ENCODE measurements around the gene TFR2. TPM values are rescaled to one million over a fixed set of nuclear protein-coding genes. Genes with fewer than 3 reads are reported as not detected.

TFR2 gene
- total RNA-seq, 1 donor from 2014 or later, result 21.2 TPM

DNA sequence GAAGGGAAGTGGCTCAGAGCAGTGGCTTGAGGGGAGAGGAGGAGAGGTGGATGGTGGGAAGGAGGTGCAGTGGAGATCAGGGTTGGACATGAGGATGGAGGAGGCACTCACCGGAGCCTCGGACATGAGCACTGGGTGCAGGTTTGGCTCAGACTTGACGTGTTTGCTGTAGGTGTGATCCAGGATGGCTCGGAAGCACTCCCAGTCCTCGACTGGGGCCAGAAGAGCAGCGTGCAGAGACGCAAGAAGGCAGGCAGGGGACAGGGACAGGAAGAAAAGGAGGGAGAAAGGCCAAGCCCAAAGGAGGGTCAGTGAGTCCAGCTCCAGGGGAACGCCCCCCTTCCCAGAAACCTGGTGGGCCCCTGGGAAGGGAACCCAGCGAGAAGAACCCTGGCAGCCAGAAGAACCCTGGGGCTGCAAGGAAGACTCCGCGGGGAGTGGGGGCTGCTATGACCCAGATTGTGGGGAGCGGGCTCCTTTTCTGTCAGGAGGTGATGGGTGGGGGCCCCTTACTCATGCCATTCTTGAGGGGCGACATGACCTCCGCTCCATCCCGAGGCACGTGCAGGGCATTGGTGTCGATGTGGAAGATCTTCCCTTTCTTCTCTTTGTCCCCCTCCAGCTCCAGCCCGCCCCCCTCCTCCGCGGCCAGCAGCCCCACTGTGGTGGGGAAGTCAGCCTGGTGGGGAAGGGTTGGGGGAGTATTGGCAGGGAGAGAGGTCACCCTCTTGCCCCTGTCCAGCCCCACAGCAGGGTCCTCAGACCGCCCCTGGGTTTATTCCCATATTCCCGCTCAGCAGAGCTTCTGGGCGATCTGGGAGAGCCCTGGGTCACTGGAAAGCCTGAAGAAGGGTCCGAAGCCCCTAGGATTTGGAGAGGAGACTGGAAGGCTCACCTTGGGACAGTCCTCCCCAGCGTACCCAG, 13.8 kb upstream of the TFR2 start:
- no peaks in the 10 kb centered on the region for H3K36me3 Mint-ChIP-seq (ENCODE audit: low read depth)
- peaks cover 5% of the 10 kb centered on the region for H3K4me1 Mint-ChIP-seq
- DNase-seq, result no peak
- no peaks in the 10 kb centered on the region for H3K9me3 Mint-ChIP-seq
- no peak overlapping the region for H3K4me3 Mint-ChIP-seq
- peaks cover 34% of the 10 kb centered on the region for H3K27me3 Mint-ChIP-seq
- intact Hi-C loops (cut with micrococcal nuclease), result no loop called here
- no peak overlapping the region for H3K27ac Mint-ChIP-seq

DNA sequence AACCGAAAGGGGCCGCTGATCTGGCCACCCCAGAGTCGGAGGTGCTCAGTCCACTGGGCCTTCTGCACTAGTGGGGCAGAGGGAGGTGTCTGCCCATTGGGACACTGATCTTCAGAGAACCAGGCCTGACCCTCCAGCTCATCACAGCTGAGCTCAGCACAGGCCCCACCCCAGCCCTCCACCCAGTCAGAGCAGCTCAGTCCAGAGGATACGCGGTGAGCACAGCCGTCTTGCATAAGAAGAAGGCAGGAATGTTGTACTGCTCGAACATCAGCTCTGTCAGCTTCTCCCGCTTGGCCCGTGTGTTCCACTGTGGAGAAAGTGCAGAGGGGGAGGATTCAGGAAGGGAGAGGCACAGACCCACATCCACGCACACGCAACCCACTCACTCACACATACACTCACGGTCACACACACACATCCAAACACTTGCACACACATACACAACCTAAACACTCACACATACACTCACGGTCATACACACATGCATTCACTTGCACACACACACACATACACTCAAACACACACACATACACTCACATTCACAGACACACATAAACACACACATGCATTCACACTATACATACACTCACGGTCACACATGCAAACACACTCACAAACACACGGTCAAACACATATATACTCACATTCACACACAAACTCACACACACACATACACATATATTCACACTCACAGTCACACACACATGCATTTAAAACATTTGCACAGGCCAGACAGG, 8.6 kb upstream of the TFR2 start:
- no peak overlapping the region for H3K27ac Mint-ChIP-seq
- no peaks in the 10 kb centered on the region for H3K36me3 Mint-ChIP-seq (ENCODE audit: low read depth)

DNA sequence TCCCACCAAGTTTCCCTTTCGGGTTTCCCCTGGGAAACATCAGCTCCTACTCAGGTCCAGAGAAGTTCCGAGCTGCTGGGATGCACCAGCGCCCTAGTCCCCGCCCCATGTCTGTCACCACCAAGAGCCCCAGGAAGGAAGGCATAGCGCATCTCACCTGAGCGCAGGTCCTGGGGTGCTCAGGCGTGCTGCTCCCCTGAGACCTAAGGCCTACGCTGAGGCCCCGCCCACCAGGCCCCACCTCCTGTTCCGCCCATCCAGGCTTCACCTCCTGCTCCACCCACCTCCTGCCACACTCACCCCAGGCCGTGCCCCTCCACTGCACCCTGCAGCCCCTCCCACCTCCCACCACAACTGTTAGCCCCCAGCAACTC, 1.2 kb upstream of the TFR2 start:
- peak; percentile 77 for DNase-seq
- no peak overlapping the region for H3K4me3 Mint-ChIP-seq
- no peaks in the 10 kb centered on the region for H3K36me3 Mint-ChIP-seq (ENCODE audit: low read depth)
- H3K4me1 Mint-ChIP-seq, result no peaks in the 10 kb centered on the region
- no peaks in the 10 kb centered on the region for H3K9me3 Mint-ChIP-seq
- no peak overlapping the region for H3K27ac Mint-ChIP-seq
- H3K27me3 Mint-ChIP-seq, result peaks cover 3% of the 10 kb centered on the region
- intact Hi-C loops (cut with micrococcal nuclease), result no loop called here

More for the DNA sequence above, 8.6 kb upstream of the TFR2 start:
- no peaks in the 10 kb centered on the region for H3K9me3 Mint-ChIP-seq
- peaks cover 17% of the 10 kb centered on the region for H3K27me3 Mint-ChIP-seq
- no peak for DNase-seq
- intact Hi-C loops (cut with micrococcal nuclease), result no loop called here
- peaks cover 3% of the 10 kb centered on the region for H3K4me1 Mint-ChIP-seq
- no peak overlapping the region for H3K4me3 Mint-ChIP-seq

DNA sequence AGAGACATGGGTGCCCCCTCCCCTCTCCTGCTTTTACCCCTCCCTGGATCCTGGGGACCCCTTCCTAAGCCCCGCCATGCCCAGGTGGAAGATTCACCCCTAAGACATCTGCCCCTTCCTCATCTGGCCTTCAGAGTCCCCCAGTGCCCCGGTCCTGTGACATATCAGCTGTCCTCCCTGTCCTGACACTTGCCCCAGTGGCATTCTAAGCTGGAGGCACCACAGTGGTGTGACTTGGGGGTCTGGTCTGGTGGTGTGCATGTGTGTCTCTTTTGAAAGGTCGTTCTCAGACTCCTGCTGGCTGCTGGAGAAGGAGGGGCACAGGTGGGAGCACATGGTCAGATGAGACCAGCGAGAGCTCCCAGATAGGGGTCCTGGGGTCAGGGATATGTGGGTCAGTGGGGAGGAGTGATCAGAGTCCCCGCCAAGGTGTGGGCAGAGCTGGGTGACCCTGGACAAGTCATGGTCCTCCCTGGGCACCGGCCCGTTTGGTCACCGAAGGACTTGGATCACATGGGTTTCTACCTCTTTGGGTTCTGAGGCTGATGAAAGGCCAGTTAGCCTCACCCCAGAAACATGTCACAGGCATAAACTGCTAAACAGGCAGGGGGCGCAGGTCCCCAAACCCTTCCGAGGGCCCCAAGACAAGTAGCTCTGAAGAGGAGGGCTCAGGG, 645 bp upstream of the TFR2 start:
- no peak overlapping the region for H3K4me3 Mint-ChIP-seq
- H3K27me3 Mint-ChIP-seq, result peaks cover 3% of the 10 kb centered on the region
- no peaks in the 10 kb centered on the region for H3K4me1 Mint-ChIP-seq
- no peaks in the 10 kb centered on the region for H3K36me3 Mint-ChIP-seq (ENCODE audit: low read depth)
- no peak overlapping the region for H3K27ac Mint-ChIP-seq
- DNase-seq, result no peak
- H3K9me3 Mint-ChIP-seq, result no peaks in the 10 kb centered on the region
- intact Hi-C loops (cut with micrococcal nuclease), result no loop called here

DNA sequence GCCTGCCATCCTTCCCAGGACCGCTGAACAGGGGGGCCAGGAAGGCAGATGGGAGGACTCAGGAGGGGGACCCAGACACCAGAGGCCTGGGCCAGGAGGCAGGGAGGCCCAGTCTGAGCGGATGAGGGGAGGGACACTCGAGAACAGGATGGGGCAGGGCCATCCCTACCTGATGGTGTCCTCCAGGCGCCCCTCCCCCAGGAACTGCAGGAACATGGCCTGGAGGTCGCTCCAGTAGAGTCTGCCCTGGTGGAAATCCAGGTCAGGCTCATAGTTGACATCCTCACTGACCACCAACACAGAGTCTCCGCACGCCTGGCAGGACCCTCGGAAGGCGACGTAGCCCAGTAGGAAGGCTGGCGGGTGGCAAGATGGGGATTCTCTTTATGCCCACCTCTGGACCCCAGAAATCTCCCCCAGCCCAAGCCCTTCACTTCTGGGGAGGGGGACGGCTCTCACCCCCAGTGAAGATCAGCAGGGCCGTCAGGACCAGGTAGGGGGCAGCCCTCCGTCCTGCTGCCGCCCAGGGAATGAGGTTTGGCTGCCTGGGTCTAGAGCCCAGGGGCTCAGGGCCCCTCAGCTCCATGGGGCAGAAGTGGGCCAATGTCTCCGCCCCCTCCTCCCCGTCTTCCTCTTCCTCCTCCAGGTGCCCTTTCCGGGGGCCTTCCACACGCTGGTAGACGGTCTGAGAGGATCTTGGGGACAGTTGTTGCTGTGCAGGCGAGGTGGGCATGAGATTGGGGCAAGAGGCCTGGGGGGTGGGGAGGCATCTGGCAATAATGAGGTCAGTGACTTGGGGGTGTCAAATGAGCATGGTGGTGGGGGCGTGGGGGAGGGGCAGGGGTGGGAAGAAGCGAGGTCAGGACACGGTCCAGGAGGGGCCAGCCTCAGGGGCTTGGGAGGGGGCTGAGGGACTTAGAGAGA, 573 bp downstream of the TFR2 start:
- H3K36me3 Mint-ChIP-seq (ENCODE audit: low read depth), result peaks cover 3% of the 10 kb centered on the region
- peaks cover 2% of the 10 kb centered on the region for H3K27me3 Mint-ChIP-seq
- intact Hi-C loops (cut with micrococcal nuclease), result no loop called here
- no peak overlapping the region for H3K4me3 Mint-ChIP-seq
- H3K4me1 Mint-ChIP-seq, result no peaks in the 10 kb centered on the region
- no peak for DNase-seq
- H3K9me3 Mint-ChIP-seq, result no peaks in the 10 kb centered on the region
- H3K27ac Mint-ChIP-seq, result no peak overlapping the region

DNA sequence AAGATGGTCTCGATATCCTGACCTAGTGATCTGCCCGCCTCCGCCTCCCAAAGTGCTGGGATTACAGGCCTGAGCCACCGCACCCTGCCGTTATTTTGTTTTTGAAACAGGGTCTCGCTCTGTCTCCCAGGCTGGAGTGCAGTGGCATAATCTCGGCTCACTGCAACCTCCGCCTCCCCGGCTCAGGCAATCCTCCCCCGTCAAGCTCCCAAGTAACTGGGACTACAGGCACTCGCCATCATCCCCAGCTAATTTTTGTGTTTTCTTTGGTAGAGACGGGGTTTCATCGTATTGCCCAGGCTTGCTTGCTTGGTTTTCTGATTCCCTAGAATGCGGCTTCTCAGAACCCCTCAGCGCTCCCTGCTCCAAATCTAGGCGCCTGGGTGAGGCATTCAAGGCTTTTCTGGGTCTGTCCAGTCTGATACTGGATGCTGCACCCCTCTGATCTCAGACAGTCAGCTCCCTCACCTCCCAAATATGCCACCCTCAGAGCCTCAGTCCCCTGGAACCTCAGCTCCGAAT, 1.3 kb downstream of the TFR2 start:
- Mint-ChIP-seq H3K27me3 (no peaks in the 10 kb centered on the region), H3K36me3 (ENCODE audit: low read depth) (peaks cover 3% of the 10 kb centered on the region), H3K4me1 (no peaks in the 10 kb centered on the region), H3K9me3 (no peaks in the 10 kb centered on the region), H3K4me3 (no peak overlapping the region), H3K27ac (no peak overlapping the region)
- DNase-seq, result no peak
- intact Hi-C loops (cut with micrococcal nuclease), result no loop called here

DNA sequence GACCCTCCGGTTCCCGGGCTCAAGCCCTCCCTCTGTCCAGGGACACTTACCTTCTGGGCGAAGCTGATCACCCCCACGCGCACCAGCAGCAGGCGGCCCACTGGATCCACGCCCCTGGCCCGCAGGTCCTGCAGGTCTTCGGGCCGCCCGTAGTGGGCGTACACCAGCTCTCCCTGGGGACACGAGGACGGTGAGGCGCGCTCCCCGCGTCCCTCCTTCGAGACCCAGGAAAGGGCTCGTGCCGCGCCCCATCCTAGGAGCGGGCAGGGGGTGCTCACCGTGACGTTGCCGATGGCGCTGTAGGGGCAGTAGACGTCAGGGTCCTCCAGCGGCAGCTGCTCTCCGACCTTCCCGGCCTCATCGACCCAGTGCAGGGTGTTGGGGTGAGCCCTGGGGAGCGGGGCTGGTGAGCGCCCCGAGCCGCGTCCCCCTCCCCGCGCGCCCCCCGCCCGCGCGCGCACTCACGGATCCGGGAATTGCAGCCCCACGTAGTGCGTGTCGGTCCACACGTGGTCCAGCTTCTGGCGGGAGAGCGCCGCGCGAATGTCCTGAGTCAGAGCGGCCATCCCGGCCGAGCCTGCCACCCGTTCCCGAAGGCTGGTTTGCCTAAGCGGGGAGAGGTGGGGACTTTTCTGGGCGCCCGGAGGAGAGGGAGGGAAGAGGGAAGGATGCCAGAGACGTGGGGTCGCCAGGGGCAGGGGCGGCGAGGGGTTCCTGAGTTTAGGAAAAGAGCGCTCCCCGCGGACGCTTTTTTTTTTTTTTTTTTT, 8.2 kb downstream of the TFR2 start:
- intact Hi-C loops (cut with micrococcal nuclease), result loop anchor here (1.0 to 5.0 kb wide), 3 partner anchors 46 to 219 kb away; partner anchors contain the start of genes FBXO24, LRCH4 and SLC12A9
- Mint-ChIP-seq H3K4me3 (peak overlapping the region; percentile 92), H3K9me3 (no peaks in the 10 kb centered on the region), H3K27me3 (no peaks in the 10 kb centered on the region), H3K36me3 (ENCODE audit: low read depth) (peaks cover 16% of the 10 kb centered on the region), H3K27ac (peak overlapping the region; percentile 98), H3K4me1 (peaks cover 32% of the 10 kb centered on the region)
- DNase-seq, result peak; percentile 90

DNA sequence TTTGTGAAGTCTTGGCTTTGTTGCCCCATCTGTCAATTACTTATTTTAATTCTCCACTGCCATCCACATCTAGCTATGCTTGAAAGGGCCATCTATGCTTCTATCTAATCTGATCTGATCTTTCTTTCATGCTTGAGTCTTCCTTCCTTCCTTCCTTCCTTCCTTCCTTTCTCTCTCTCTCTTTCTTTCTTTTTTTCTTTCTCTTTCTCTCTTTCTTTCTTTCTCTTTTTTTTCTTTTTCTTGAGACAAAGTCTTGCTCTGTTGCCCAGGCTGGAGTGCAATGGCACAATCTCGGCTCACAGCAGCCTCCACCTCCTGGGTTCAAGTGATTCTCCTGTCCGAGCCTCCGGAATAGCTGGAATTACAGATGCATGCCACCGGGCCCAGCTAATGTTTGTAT, 11.3 kb downstream of the TFR2 start:
- Mint-ChIP-seq H3K27ac (no peak overlapping the region), H3K4me3 (no peak overlapping the region), H3K36me3 (ENCODE audit: low read depth) (peaks cover 15% of the 10 kb centered on the region), H3K27me3 (no peaks in the 10 kb centered on the region), H3K9me3 (no peaks in the 10 kb centered on the region), H3K4me1 (peaks cover 49% of the 10 kb centered on the region)
- intact Hi-C loops (cut with micrococcal nuclease), result loop anchor here (5.0 kb wide), 1 partner anchor 222 kb away; the partner anchor contains the start of gene SLC12A9
- no peak for DNase-seq

DNA sequence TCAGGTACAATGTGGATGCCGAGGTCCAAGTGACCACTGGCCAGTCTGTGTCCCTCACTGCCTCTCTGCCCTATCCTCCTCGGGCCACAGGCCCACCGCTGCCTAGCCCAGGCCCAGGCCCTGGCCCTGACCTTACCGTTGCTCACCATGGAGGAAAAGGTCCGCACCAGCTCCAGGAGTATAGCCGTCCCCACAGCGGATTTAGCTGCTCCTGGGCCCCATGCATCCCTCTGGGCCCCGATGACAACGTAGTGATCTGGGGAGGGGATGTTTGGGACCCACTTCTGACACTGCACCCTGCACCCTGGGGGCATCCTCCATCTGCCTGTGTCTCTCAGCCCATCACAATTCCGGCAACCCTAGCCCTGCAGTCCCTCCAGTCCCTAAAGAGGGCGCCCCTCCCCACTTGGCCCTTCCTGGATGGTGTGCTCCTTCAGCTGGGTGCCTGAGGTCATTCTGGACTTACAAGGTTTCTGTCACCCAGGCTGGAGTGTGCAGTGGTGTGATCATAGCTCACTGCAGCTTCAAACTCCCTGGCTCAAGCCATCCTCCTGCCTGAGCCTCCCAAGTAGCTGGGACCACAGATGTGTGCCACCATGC, 12.1 kb downstream of the TFR2 start:
- peaks cover 53% of the 10 kb centered on the region for H3K4me1 Mint-ChIP-seq
- H3K27me3 Mint-ChIP-seq, result no peaks in the 10 kb centered on the region
- H3K27ac Mint-ChIP-seq, result peak overlapping the region; percentile 45
- peak; percentile 75 for DNase-seq
- intact Hi-C loops (cut with micrococcal nuclease), result no loop called here
- peak overlapping the region; percentile 48 for H3K4me3 Mint-ChIP-seq
- peaks cover 15% of the 10 kb centered on the region for H3K36me3 Mint-ChIP-seq (ENCODE audit: low read depth)
- H3K9me3 Mint-ChIP-seq, result no peaks in the 10 kb centered on the region

DNA sequence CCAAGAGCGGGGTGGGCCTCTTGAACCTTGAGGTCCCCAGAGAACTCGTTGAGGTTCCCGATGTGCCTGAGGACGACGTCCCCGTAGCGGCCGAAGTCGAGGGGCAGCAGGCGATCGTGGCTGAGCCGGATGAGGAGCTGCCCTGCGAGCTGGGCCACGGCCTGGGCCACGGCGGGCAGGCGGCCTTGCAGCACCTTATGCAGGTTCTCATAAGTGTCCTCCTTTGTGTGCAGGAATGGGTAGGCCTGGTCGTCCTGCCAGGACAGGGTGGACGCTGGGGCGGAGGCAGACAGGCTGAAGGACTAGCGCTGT, 14.2 kb downstream of the TFR2 start:
- H3K27ac Mint-ChIP-seq, result no peak overlapping the region
- H3K36me3 Mint-ChIP-seq (ENCODE audit: low read depth), result peaks cover 18% of the 10 kb centered on the region

DNA sequence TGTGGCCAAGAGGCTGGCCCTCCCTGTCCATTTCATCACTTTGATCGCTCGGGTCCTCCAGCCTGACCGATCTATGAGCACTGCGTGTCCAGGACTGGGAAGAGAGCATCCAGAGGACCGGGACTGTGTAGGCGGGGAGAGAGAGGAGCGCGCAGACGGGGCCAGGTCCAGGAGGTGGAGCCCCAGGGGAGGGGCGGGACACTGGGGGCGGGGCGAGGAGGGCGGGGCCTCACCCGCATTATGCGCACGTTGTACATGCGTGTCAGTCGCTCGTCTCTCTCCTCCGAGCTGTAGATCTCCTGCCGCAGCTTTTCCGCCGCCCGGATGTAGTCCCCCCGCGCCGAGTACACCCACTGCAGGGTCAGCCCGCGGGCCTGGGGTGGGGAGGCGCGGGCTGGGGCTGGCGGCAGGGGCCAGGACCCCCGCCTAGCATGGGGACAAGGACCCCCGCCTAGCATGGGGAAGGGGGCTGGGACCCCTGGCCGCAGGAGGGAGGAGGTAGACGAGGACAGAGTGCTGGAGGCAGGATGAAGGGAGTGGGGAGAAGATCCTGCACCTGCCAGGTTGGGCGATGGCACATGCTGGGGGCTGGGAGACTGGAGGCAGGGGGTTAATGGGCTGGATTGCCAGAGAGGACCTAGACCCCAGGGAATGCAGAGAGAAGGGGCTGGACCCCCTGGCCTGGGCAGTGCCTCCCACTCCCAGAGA, 14.7 kb downstream of the TFR2 start:
- Mint-ChIP-seq H3K4me3 (peak overlapping the region; percentile 82), H3K4me1 (peaks cover 42% of the 10 kb centered on the region), H3K9me3 (no peaks in the 10 kb centered on the region), H3K27ac (peak overlapping the region; percentile 76), H3K27me3 (no peaks in the 10 kb centered on the region), H3K36me3 (ENCODE audit: low read depth) (peaks cover 18% of the 10 kb centered on the region)
- intact Hi-C loops (cut with micrococcal nuclease), result loop anchor here (1.0 kb wide), 2 partner anchors 14 to 47 kb away; partner anchors contain the start of genes GNB2 and MOSPD3
- peak; percentile 94 for DNase-seq

More for the DNA sequence above, 14.2 kb downstream of the TFR2 start:
- no peak for DNase-seq
- intact Hi-C loops (cut with micrococcal nuclease), result no loop called here
- Mint-ChIP-seq H3K4me3 (peak overlapping the region; percentile 82), H3K9me3 (no peaks in the 10 kb centered on the region), H3K4me1 (peaks cover 45% of the 10 kb centered on the region), H3K27me3 (no peaks in the 10 kb centered on the region)
